HEK293T (cell line): ENCODE results near the gene OR51B4.

Source experiments
- CTCF ChIA-PET: fragments of 350-600 bp; formaldehyde crosslinking; extraction: SDS; loops from one replicate; lab custom pipeline; 2021; ENCODE audit warnings: antibody characterized with exemption, inconsistent platforms; lab: Yijun Ruan, JAX
- POLR2A ChIA-PET: fragments of 350-600 bp; formaldehyde crosslinking; extraction: SDS; loops from one replicate; lab custom pipeline; 2020; ENCODE audit warnings: antibody characterized with exemption, inconsistent platforms; lab: Yijun Ruan, JAX
- DNase-seq: peaks from one replicate; pipeline ENCODE4 v3.0.0; 2012; ENCODE audit warnings: mixed read lengths; ENCODE audit errors: extremely low spot score
- ARNT ChIP-seq: fragments of 450-650 bp; IDR thresholded peaks from 2 replicates; pipeline ENCODE4 v1.6.1; 2017; ENCODE audit warnings: mild to moderate bottlenecking
- BHLHE40 ChIP-seq: fragments of 450-650 bp; IDR thresholded peaks from 2 replicates; pipeline ENCODE4 v1.6.1; 2016; ENCODE audit warnings: mild to moderate bottlenecking, moderate library complexity, borderline replicate concordance
- CTBP1 ChIP-seq: fragments of 450-650 bp; IDR thresholded peaks from 2 replicates; pipeline ENCODE4 v1.6.1; 2016; ENCODE audit warnings: borderline replicate concordance
- ELF4 ChIP-seq: fragments of 450-650 bp; IDR thresholded peaks from 2 replicates; pipeline ENCODE4 v1.6.1; 2017; ENCODE audit warnings: antibody characterized with exemption
- FOXA1 ChIP-seq: fragments of 450-650 bp; IDR thresholded peaks from 2 replicates; pipeline ENCODE4 v1.6.1; 2016; ENCODE audit warnings: mild to moderate bottlenecking
- FOXK2 ChIP-seq: fragments of 450-650 bp; IDR thresholded peaks from 2 replicates; pipeline ENCODE4 v1.6.1; 2016; ENCODE audit warnings: mild to moderate bottlenecking
- FOXM1 ChIP-seq: fragments of 450-650 bp; IDR thresholded peaks from 2 replicates; pipeline ENCODE4 v1.6.1; 2017; ENCODE audit warnings: mild to moderate bottlenecking, borderline replicate concordance
- HDGF ChIP-seq: fragments of 450-650 bp; IDR thresholded peaks from 2 replicates; pipeline ENCODE4 v1.6.1; 2017; ENCODE audit warnings: antibody characterized with exemption, borderline replicate concordance
- L3MBTL2 ChIP-seq: fragments of 450-650 bp; conservative IDR thresholded peaks from 2 replicates; pipeline ENCODE4 v1.6.1; 2016; ENCODE audit warnings: mild to moderate bottlenecking
- LEF1 ChIP-seq: fragments of 450-650 bp; IDR thresholded peaks from 2 replicates; pipeline ENCODE4 v1.6.1; 2017; ENCODE audit warnings: mild to moderate bottlenecking, borderline replicate concordance
- NFRKB ChIP-seq: fragments of 450-650 bp; IDR thresholded peaks from 2 replicates; pipeline ENCODE4 v1.6.1; 2016; ENCODE audit warnings: mild to moderate bottlenecking, moderate library complexity
- PKNOX1 ChIP-seq: fragments of 450-650 bp; IDR thresholded peaks from 2 replicates; pipeline ENCODE4 v1.6.1; 2016
- SP1 ChIP-seq: fragments of 450-650 bp; IDR thresholded peaks from 2 replicates; pipeline ENCODE4 v1.6.1; 2017
- SUZ12 ChIP-seq: fragments of 450-650 bp; IDR thresholded peaks from 2 replicates; pipeline ENCODE4 v1.6.1; 2016; ENCODE audit warnings: mild to moderate bottlenecking
- TARDBP ChIP-seq: fragments of 450-650 bp; IDR thresholded peaks from 2 replicates; pipeline ENCODE4 v1.6.1; 2016
- ZNF384 ChIP-seq: fragments of 450-650 bp; IDR thresholded peaks from 2 replicates; pipeline ENCODE4 v1.6.1; 2016

The OR51B4 gene

GRCh38 chr11:5310423-5310822 lies 8.7 kb upstream of the OR51B4 start:
- ChIA-PET CTCF (no interaction called here), POLR2A (no interaction called here)
- DNase-seq = no peak
- TF ChIP-seq FOXM1 (no peak), ARNT (no peak)

DNA sequence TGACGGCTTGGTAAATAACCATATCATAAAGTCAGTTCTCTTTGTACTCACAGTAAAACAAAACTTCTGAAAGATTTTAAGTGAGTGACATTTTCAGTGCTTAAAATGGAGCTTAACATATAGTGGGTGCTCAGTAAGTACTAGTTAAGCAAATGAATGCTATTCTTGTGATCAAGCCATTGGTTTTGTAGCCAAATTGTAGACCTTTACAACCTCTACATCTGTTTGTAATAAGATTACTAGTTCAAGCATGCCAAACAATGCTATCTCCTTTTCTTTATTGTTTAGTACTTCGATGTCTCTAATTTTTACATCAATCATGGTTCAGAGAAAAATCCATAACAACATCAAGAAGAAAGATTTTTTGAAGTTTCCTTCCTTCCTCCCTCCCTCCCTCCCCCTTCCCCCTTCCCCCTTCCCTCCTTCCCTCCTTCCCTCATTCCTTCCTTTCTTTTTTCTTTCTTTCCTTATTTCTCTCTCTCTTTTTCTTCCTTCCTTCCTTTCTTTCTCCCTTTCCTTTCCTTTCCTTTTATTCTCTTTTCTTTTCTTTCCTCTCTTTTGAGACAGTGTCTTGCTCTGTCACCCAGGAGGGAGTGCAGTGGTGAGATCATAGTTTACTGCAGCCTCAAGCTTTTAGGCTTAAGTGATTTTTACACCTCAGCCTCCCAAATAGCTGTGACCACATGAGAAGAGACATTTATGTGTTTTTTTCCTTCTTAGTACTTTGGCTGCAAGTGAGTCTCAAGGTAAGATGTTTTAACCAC lies 5.7 kb upstream of the OR51B4 start:
- CTCF ChIA-PET = no interaction called here
- TF ChIP-seq FOXM1 (no peak), FOXA1 (no peak), BHLHE40 (no peak), TARDBP (no peak), HDGF (no peak), CTBP1 (no peak), ZNF384 (no peak), LEF1 (no peak), PKNOX1 (no peak), NFRKB (no peak), SP1 (no peak), ARNT (no peak), FOXK2 (no peak), L3MBTL2 (no peak), ELF4 (no peak)
- POLR2A ChIA-PET = no interaction called here
- DNase-seq = no peak

GRCh38 chr11:5304046-5304445 lies 2.3 kb upstream of the OR51B4 start:
- no peak for TF ChIP-seq SP1
- TF ChIP-seq NFRKB = no peak
- no peak for TF ChIP-seq FOXM1
- no peak for TF ChIP-seq BHLHE40
- no peak for TF ChIP-seq LEF1
- no peak for TF ChIP-seq FOXK2
- TF ChIP-seq PKNOX1 = no peak
- no peak for TF ChIP-seq CTBP1
- TF ChIP-seq TARDBP = no peak
- TF ChIP-seq L3MBTL2 = no peak
- no peak for TF ChIP-seq ARNT
- ChIA-PET CTCF (no interaction called here), POLR2A (no interaction called here)
- DNase-seq = no peak

- TF ChIP-seq PKNOX1 = no peak
- no peak for TF ChIP-seq LEF1
- no peak for TF ChIP-seq FOXM1
- no peak for TF ChIP-seq FOXA1
- no peak for TF ChIP-seq SUZ12
- TF ChIP-seq L3MBTL2 = no peak
- no peak for TF ChIP-seq BHLHE40
- POLR2A ChIA-PET = no interaction called here
- CTCF ChIA-PET = no interaction called here
- DNase-seq = no peak
Measured at GRCh38 chr11:5303626-5304025, 1.9 kb upstream of the OR51B4 start.

GRCh38 chr11:5300251-5300650 lies 1.5 kb downstream of the OR51B4 start:
- no peak for DNase-seq
- TF ChIP-seq CTBP1 = no peak
- no peak for TF ChIP-seq ZNF384
- no peak for TF ChIP-seq ARNT
- TF ChIP-seq FOXK2 = no peak
- no peak for TF ChIP-seq PKNOX1
- no peak for TF ChIP-seq LEF1
- POLR2A ChIA-PET = no interaction called here
- CTCF ChIA-PET = no interaction called here

GRCh38 chr11:5298451-5298850 lies 3.3 kb downstream of the OR51B4 start:
- ChIA-PET CTCF (no interaction called here), POLR2A (interaction anchor here (0.6 kb wide), 1 partner anchor 27 kb away, joined by 3 read pairs; no protein-coding TSS in a partner anchor)

More at GRCh38 chr11:5298451-5298850, 3.3 kb downstream of the OR51B4 start:
- no peak for DNase-seq
- TF ChIP-seq NFRKB (no peak), ELF4 (no peak), FOXK2 (no peak), ARNT (no peak), HDGF (no peak), ZNF384 (no peak), TARDBP (no peak), SUZ12 (no peak), FOXM1 (no peak), L3MBTL2 (no peak), CTBP1 (no peak), FOXA1 (no peak), SP1 (no peak), LEF1 (no peak), PKNOX1 (no peak), BHLHE40 (no peak)
